ENCODE data around the gene UBQLNL. TPM values are rescaled to one million over a fixed set of nuclear protein-coding genes. Genes with fewer than 3 reads are reported as not detected.

UBQLNL gene
- total and polyA plus RNA-seq, 10 of the 15 experiments (the other 5 are each of a cell fraction or from before 2014, with no cell fraction given), result 0.13 to 1.6 (median 0.37) TPM

GRCh38 chr11:5546457-5546856 lies 30.0 kb upstream of the UBQLNL start (continued):
- TF ChIP-seq USF2 (IDR thresholded peaks at IDR 0.05; ENCODE audit: borderline replicate concordance, low read depth, low read length), result no peak
- TF ChIP-seq ZBTB33 (IDR thresholded peaks at IDR 0.05), result no peak
- TF ChIP-seq EGR1 (IDR thresholded peaks at IDR 0.05; ENCODE audit: borderline replicate concordance in 1 of 2, low read depth in 2 of 2, low read length in 2 of 2), result no peak
- no peak for TF ChIP-seq ZNF622 (IDR thresholded peaks at IDR 0.05)

- no peaks in the 10 kb centered on the region for H4K20me1 ChIP-seq (ENCODE audit: control insufficient read depth, insufficient read depth)
- in situ Hi-C loops (cut with MboI), result no loop called here
- no peaks in the 10 kb centered on the region for H3K27me3 ChIP-seq (replicated peaks in 1 of 2; ENCODE audit: control insufficient read depth in 2 of 2, insufficient read depth in 2 of 2, low read length in 1 of 2)
- 0% methylated on average over 1 of the region's 1 CpG for WGBS (ENCODE audit: insufficient coverage, insufficient replicate concordance, low lambda C conversion rate, missing lambda C conversion rate)
- H3K4me1 ChIP-seq (ENCODE audit: control insufficient read depth, insufficient read depth, low read length), result no peaks in the 10 kb centered on the region
- no peak overlapping the region for H3K4me2 ChIP-seq (ENCODE audit: control insufficient read depth, insufficient read depth)
- intact Hi-C loops (cut with micrococcal nuclease; ENCODE audit: unreplicated experiment), result no loop called here
- FAIRE-seq (no peak), ATAC-seq (peak; percentile 89), DNase-seq (ENCODE audit: low read depth, low spot score) (no peak)
- H2AFZ ChIP-seq (ENCODE audit: control insufficient read depth, low read depth, low read length), result no peak overlapping the region
- no peaks in the 10 kb centered on the region for H3K9me3 ChIP-seq (replicated peaks; ENCODE audit: control insufficient read depth, insufficient read depth, low read length)
- no peaks in the 10 kb centered on the region for H3K79me2 ChIP-seq (ENCODE audit: control insufficient read depth, insufficient read depth, low read length)
- no peak overlapping the region for H3K9ac ChIP-seq (ENCODE audit: control insufficient read depth, insufficient read depth, low read length)
- ChIA-PET RAD21 (ENCODE audit: unreplicated experiment) (no interaction called here), POLR2A (no interaction called here), CTCF (no interaction called here), SMC1A (ENCODE audit: uncharacterized antibody, unreplicated experiment) (no interaction called here)
- no TSS peak for BruUV-seq (replicated peaks)
- H3K27ac ChIP-seq (ENCODE audit: control insufficient read depth, insufficient read depth), result no peak overlapping the region
- TF ChIP-seq HDAC6 (IDR thresholded peaks at IDR 0.05; ENCODE audit: unreplicated experiment), result no peak
- no peak for TF ChIP-seq IKZF1 (conservative IDR thresholded peaks at IDR 0.05)
- TF ChIP-seq ETV6 (conservative IDR thresholded peaks at IDR 0.05 in 1 of 2, IDR thresholded peaks at IDR 0.05 in 1 of 2; ENCODE audit: borderline replicate concordance in 1 of 2, low read depth in 1 of 2), result no peak
- no peak for TF ChIP-seq NBN (IDR thresholded peaks at IDR 0.05)
- TF ChIP-seq NRF1 (conservative IDR thresholded peaks at IDR 0.05; ENCODE audit: low read depth, low read length), result no peak
- TF ChIP-seq CREB1 (IDR thresholded peaks at IDR 0.05; ENCODE audit: low read depth), result no peak
- no peak for TF ChIP-seq STAT3 (IDR thresholded peaks at IDR 0.05; ENCODE audit: low read depth, low read length)
- no peak for TF ChIP-seq BACH1 (IDR thresholded peaks at IDR 0.05; ENCODE audit: borderline replicate concordance)
- TF ChIP-seq SP1 (IDR thresholded peaks at IDR 0.05; ENCODE audit: low read depth, low read length), result no peak
- no peak for TF ChIP-seq MYC (IDR thresholded peaks at IDR 0.05; ENCODE audit: insufficient read depth, insufficient read length, insufficient replicate concordance, low read length, severe bottlenecking)
- H3K4me3 ChIP-seq, result no peak overlapping the region
- no peaks in the 10 kb centered on the region for H3K36me3 ChIP-seq (ENCODE audit: control insufficient read depth in 2 of 2, insufficient read depth in 2 of 2, low read length in 1 of 2)
These were observed 24.9 kb upstream of the UBQLNL start for GRCh38 chr11:5541427-5541826.
